Measurements from ENCODE around the gene RERE.

Gene RERE

DNA sequence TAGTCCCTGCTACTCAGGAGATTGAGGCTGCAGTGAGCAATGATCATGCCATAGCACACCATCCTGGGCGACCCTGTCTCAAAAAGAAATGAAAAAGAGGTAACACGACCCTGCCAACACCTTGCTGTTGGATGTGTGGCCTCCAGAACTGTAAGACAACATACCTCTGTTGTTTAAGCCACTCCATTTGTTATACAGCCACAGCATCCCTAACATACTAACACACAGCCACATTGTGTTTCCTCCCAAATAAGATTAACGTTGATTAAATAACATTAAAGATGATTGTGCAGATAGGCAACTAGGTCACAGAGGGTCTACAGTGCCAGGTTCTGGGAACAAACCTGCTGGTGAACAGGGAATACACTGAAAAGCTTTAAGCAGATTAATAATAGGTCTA, 170.4 kb downstream of the RERE start:
- TF ChIP-seq, protein P1, sequence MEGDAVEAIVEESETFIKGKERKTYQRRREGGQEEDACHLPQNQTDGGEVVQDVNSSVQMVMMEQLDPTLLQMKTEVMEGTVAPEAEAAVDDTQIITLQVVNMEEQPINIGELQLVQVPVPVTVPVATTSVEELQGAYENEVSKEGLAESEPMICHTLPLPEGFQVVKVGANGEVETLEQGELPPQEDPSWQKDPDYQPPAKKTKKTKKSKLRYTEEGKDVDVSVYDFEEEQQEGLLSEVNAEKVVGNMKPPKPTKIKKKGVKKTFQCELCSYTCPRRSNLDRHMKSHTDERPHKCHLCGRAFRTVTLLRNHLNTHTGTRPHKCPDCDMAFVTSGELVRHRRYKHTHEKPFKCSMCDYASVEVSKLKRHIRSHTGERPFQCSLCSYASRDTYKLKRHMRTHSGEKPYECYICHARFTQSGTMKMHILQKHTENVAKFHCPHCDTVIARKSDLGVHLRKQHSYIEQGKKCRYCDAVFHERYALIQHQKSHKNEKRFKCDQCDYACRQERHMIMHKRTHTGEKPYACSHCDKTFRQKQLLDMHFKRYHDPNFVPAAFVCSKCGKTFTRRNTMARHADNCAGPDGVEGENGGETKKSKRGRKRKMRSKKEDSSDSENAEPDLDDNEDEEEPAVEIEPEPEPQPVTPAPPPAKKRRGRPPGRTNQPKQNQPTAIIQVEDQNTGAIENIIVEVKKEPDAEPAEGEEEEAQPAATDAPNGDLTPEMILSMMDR (IDR thresholded peaks at IDR 0.05), result no peak
- Histone ChIP-seq H3K27ac (no peak overlapping the region), H3K36me3 (no peaks in the 10 kb centered on the region), H3K4me3 (ENCODE audit: low read depth in 1 of 2, low read length in 1 of 2) (no peak overlapping the region), H3K4me1 (ENCODE audit: control insufficient read depth in 1 of 2, insufficient read depth in 1 of 2, low read depth in 1 of 2, low read length in 1 of 2) (no peaks in the 10 kb centered on the region), H3K9me3 (no peaks in the 10 kb centered on the region), H3K27me3 (no peaks in the 10 kb centered on the region)

DNA sequence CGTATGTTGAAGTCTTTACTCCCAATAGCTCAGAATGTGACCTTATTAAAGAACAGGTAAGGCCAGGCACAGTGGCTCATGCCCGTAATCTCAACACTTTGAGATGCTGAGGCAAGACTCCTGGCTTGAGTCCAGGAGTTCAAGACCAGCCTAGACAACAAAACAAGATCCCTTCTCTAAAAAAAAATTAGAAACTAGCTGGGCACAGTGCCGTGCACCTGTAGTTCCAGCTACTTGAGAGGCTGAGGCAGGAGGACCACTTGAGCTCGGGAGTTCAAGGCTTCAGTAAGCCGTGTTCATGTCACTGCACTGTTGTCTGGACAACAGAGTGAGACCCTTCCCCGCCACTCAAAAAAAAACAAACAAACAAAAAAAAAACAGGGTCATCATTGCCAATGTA, 171.3 kb downstream of the RERE start:
- no peaks in the 10 kb centered on the region for H3K9me3 ChIP-seq
- H3K4me1 ChIP-seq (ENCODE audit: control insufficient read depth in 1 of 2, insufficient read depth in 1 of 2, low read depth in 1 of 2, low read length in 1 of 2), result no peaks in the 10 kb centered on the region
- no peak overlapping the region for H3K27ac ChIP-seq
- no peaks in the 10 kb centered on the region for H3K36me3 ChIP-seq
- no peak overlapping the region for H3K4me3 ChIP-seq (ENCODE audit: low read depth in 1 of 2, low read length in 1 of 2)
- H3K27me3 ChIP-seq, result no peaks in the 10 kb centered on the region
- TF ChIP-seq, protein P1 (IDR thresholded peaks at IDR 0.05), result no peak

DNA sequence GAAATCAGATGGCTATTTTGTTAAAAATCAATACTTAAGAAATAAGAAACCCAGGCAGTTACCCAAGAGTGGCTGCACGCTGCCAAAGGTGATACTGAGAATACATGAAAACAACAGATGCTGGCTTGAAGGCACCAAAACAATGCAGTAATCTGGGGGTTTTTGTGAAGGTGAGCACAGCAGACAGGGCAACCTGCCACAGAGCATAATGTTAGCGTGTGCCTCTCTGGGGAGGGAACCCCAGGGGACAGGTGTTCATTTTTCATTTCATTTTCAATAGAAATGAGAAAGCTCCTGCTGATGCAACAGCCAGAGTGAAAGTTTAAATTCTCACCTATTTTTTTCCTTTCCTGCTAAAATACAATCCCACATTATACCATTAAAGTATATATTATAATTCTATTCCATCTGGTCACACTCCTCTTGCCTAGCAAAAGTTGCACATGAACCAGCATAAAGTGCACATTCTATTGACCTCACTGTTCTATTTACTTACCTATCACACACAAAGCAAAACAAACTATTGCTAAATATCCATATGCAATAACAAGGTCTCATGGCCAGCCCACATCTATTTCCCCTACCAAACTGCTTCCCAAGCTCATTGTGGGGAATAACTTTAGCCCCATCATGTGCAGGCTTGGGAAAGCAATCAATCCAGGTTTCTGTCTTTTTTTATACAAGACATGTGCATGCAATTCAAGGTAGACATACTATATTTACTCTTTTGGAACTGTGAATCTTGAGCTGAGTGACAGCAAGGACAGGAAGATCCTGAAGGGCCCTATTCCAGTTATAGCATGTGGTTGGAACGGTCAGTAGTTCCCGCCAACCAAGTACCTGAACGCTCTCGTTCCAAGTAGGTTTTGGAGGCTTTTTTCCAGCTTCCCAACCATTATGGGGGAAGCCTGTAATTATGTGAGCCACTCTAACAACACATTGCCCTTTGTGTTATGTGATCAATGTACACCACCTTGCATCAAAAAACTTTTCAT, 173.6 kb downstream of the RERE start:
- Histone ChIP-seq H3K9me3 (no peaks in the 10 kb centered on the region), H3K27me3 (no peaks in the 10 kb centered on the region), H3K4me3 (ENCODE audit: low read depth in 1 of 2, low read length in 1 of 2) (no peak overlapping the region), H3K27ac (no peak overlapping the region), H3K4me1 (ENCODE audit: control insufficient read depth in 1 of 2, insufficient read depth in 1 of 2, low read depth in 1 of 2, low read length in 1 of 2) (no peaks in the 10 kb centered on the region), H3K36me3 (no peaks in the 10 kb centered on the region)
- TF ChIP-seq, protein P1 (IDR thresholded peaks at IDR 0.05), result no peak

DNA sequence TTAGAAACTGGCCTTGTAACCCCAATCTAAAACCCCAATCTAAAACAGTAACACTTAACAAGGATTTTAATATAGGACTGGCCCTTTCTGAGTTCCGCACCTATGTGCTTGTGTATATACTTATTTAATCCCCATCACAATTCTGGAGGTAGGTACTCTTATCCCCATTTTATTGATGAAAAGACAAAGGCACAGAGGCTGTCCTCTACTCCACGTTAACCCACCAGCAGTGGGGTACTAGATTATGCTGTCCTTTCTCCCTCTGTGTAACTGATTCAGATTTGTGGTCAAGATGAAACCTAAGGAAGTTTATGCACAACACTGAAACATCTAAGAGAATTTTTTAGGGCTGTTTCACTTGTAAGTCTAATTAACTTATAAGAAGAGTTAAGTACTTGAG, 175.3 kb downstream of the RERE start:
- Histone ChIP-seq H3K27ac (no peak overlapping the region), H3K4me3 (ENCODE audit: low read depth in 1 of 2, low read length in 1 of 2) (no peak overlapping the region), H3K9me3 (no peaks in the 10 kb centered on the region), H3K4me1 (ENCODE audit: control insufficient read depth in 1 of 2, insufficient read depth in 1 of 2, low read depth in 1 of 2, low read length in 1 of 2) (no peaks in the 10 kb centered on the region), H3K36me3 (no peaks in the 10 kb centered on the region), H3K27me3 (no peaks in the 10 kb centered on the region)
- TF ChIP-seq, protein P1 (IDR thresholded peaks at IDR 0.05), result no peak

DNA sequence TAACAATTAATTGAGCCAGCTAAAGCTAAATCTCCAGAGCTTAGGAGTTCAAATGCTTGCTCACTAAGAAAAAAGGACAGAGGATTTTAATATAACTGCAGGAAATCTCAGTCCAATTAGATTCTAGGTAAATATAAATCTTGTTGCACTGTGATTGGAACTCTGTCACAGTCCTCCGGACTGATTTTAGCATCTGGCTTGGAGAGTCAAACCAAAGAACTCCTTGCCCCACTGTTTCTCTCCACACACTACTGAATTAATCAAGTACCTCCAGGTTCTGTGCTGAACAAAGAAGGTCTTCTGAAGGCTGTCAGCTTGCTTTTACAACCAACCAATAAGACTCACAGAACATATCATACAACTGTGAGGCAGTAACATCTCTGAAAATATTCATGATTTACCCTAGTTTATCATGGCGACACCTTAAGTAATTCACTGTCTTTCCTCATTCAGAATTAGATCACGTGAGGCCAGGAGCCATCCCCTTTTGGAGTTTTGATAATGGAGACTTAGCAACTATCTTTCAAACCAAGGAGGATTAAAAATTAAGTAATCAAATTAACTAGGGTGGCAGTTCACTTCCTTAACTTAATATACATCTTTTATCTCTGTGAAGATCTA, 176.0 kb downstream of the RERE start:
- TF ChIP-seq, protein P1 (IDR thresholded peaks at IDR 0.05), result no peak
- no peaks in the 10 kb centered on the region for H3K9me3 ChIP-seq
- H3K27me3 ChIP-seq, result no peaks in the 10 kb centered on the region
- H3K36me3 ChIP-seq, result no peaks in the 10 kb centered on the region
- no peak overlapping the region for H3K27ac ChIP-seq
- H3K4me3 ChIP-seq (ENCODE audit: low read depth in 1 of 2, low read length in 1 of 2), result no peak overlapping the region
- H3K4me1 ChIP-seq (ENCODE audit: control insufficient read depth in 1 of 2, insufficient read depth in 1 of 2, low read depth in 1 of 2, low read length in 1 of 2), result no peaks in the 10 kb centered on the region

Data from neutrophil (primary cell).